ENCODE measurements around the gene IL17RD. TPM values are rescaled to one million over a fixed set of nuclear protein-coding genes. Genes with fewer than 3 reads are reported as not detected.

IL17RD gene
- total RNA-seq, 1 experiment from 2014 or later = 3.1 TPM

DNA sequence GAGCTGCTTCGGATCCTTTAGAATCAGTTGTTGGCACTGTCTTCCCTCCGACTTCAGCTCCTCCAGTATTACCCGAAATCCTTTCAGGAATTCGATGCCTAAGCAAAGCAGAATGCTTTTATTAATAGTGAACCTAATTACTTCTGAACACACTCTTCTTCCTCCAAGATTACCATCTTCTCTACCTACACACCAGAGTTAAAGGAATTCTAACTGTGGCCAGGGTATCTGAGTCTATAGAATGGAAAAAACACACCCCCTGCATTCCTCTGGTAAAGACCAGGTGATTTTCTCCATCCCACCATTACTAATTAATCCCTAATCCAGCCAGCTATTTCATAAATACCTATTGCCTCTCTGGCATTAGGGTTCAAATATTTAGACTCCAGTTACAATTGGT lies 54.9 kb downstream of the IL17RD start:
- TF ChIP-seq, protein P1, sequence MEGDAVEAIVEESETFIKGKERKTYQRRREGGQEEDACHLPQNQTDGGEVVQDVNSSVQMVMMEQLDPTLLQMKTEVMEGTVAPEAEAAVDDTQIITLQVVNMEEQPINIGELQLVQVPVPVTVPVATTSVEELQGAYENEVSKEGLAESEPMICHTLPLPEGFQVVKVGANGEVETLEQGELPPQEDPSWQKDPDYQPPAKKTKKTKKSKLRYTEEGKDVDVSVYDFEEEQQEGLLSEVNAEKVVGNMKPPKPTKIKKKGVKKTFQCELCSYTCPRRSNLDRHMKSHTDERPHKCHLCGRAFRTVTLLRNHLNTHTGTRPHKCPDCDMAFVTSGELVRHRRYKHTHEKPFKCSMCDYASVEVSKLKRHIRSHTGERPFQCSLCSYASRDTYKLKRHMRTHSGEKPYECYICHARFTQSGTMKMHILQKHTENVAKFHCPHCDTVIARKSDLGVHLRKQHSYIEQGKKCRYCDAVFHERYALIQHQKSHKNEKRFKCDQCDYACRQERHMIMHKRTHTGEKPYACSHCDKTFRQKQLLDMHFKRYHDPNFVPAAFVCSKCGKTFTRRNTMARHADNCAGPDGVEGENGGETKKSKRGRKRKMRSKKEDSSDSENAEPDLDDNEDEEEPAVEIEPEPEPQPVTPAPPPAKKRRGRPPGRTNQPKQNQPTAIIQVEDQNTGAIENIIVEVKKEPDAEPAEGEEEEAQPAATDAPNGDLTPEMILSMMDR (IDR thresholded peaks at IDR 0.05; ENCODE audit: insufficient read depth in 1 of 2, low read depth in 1 of 2, low read length in 1 of 2, severe bottlenecking in 1 of 2, unreplicated experiment in 1 of 2) = no peak
- Mint-ChIP-seq H3K4me1 (ENCODE audit: low read depth, unreplicated experiment) (no peaks in the 10 kb centered on the region), H3K36me3 (ENCODE audit: insufficient read depth, unreplicated experiment) (no peaks in the 10 kb centered on the region), H3K27ac (ENCODE audit: unreplicated experiment) (no peak overlapping the region), H3K27me3 (ENCODE audit: insufficient read depth, unreplicated experiment) (no peaks in the 10 kb centered on the region), H3K9me3 (ENCODE audit: unreplicated experiment) (no peaks in the 10 kb centered on the region), H3K4me3 (ENCODE audit: unreplicated experiment) (no peak overlapping the region)
- Histone ChIP-seq H3K4me1 (peaks cover 6% of the 10 kb centered on the region; the same call in 1 of the 2 replicates), H3K36me3 (ENCODE audit: control insufficient read depth, insufficient read depth, low read length) (no peaks in the 10 kb centered on the region), H3K4me3 (ENCODE audit: low read depth, low read length) (no peak overlapping the region), H3K9me3 (no peaks in the 10 kb centered on the region), H3K27me3 (replicated peaks; ENCODE audit: control insufficient read depth, insufficient read depth, low read length) (no peaks in the 10 kb centered on the region)
- BruUV-seq (replicated peaks) = no TSS peak
- ChIA-PET POLR2A (no interaction called here), CTCF (no interaction called here)
- intact Hi-C loops (cut with micrococcal nuclease; ENCODE audit: unreplicated experiment) = no loop called here
- DNase-seq = no peak

DNA sequence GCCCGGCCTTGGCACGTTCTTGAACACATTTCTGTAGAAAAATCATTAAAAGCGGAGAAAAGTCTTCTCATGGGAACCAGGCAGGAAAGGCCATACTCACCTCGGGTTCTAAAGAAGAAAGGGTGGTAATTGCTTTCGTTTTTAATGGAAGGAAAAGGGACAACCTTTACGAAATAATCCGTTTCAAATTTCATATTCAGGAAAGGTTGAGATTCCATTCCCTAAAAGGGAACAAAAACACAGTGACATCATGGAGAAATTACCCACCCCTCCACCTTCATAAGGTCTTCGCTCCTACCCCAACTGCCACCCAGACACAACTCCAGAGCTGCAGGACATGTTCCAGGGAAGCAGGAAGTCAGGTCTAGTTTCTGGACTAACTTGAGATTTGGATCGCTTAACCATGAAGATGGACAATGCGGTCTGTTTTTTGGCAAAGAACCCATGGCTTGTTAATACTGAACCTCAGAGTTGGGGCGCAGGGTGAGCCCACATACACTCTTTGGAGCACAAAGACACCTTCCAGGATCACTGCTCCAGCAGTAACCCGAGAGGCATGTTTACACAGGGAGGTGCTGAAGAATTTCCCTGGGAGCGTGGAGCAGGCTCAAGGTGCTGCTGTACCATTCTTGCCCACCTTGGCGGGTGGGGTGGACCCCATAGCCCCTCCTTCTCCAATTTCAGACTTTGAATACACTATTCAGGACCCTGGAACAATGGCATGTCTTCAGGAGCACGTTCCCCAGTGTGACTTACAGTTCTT lies 55.5 kb downstream of the IL17RD start:
- Mint-ChIP-seq H3K27ac (ENCODE audit: unreplicated experiment) (no peak overlapping the region), H3K4me3 (ENCODE audit: unreplicated experiment) (no peak overlapping the region), H3K36me3 (ENCODE audit: insufficient read depth, unreplicated experiment) (no peaks in the 10 kb centered on the region), H3K27me3 (ENCODE audit: insufficient read depth, unreplicated experiment) (no peaks in the 10 kb centered on the region), H3K4me1 (ENCODE audit: low read depth, unreplicated experiment) (no peaks in the 10 kb centered on the region), H3K9me3 (ENCODE audit: unreplicated experiment) (no peaks in the 10 kb centered on the region)
- BruUV-seq (replicated peaks) = no TSS peak
- ChIA-PET POLR2A (no interaction called here), CTCF (no interaction called here)
- Histone ChIP-seq H3K4me1 (peaks cover 6% of the 10 kb centered on the region; the same call in 1 of the 2 replicates), H3K9me3 (no peaks in the 10 kb centered on the region), H3K27me3 (replicated peaks; ENCODE audit: control insufficient read depth, insufficient read depth, low read length) (no peaks in the 10 kb centered on the region), H3K4me3 (ENCODE audit: low read depth, low read length) (no peak overlapping the region), H3K36me3 (ENCODE audit: control insufficient read depth, insufficient read depth, low read length) (no peaks in the 10 kb centered on the region)
- no peak for DNase-seq
- intact Hi-C loops (cut with micrococcal nuclease; ENCODE audit: unreplicated experiment) = no loop called here
- TF ChIP-seq, protein P1 (IDR thresholded peaks at IDR 0.05; ENCODE audit: insufficient read depth in 1 of 2, low read depth in 1 of 2, low read length in 1 of 2, severe bottlenecking in 1 of 2, unreplicated experiment in 1 of 2) = no peak

DNA sequence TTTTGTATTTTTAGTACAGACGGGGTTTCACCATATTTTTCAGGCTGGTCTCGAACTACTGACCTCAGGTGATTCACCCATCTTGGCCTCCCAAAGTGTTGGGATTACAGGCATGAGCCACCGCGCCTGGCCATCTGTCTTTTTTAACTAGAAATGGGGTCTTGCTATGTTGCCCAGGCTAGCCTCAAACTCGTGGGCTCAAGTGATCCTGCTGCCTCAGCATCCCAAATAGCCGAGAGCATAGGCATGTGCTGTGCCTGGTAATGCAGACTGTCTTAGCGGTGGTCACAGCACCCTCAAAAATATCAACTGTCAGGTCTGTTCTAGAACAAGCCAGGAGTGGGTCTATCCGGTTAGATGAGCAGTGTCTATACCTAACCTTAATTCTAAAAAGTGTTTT lies 56.5 kb downstream of the IL17RD start:
- BruUV-seq (replicated peaks) = no TSS peak
- POLR2A ChIA-PET = no interaction called here

More for the DNA sequence above, 56.5 kb downstream of the IL17RD start:
- Mint-ChIP-seq H3K4me3 (ENCODE audit: unreplicated experiment) (no peak overlapping the region), H3K27ac (ENCODE audit: unreplicated experiment) (no peak overlapping the region), H3K27me3 (ENCODE audit: insufficient read depth, unreplicated experiment) (no peaks in the 10 kb centered on the region), H3K4me1 (ENCODE audit: low read depth, unreplicated experiment) (no peaks in the 10 kb centered on the region), H3K9me3 (ENCODE audit: unreplicated experiment) (no peaks in the 10 kb centered on the region), H3K36me3 (ENCODE audit: insufficient read depth, unreplicated experiment) (no peaks in the 10 kb centered on the region)
- CTCF ChIA-PET = no interaction called here
- Histone ChIP-seq H3K4me3 (ENCODE audit: low read depth, low read length) (no peak overlapping the region), H3K36me3 (ENCODE audit: control insufficient read depth, insufficient read depth, low read length) (no peaks in the 10 kb centered on the region), H3K27me3 (replicated peaks; ENCODE audit: control insufficient read depth, insufficient read depth, low read length) (no peaks in the 10 kb centered on the region), H3K4me1 (peaks cover 6% of the 10 kb centered on the region; the same call in 1 of the 2 replicates), H3K9me3 (no peaks in the 10 kb centered on the region)
- no peak for DNase-seq
- intact Hi-C loops (cut with micrococcal nuclease; ENCODE audit: unreplicated experiment) = no loop called here
- TF ChIP-seq, protein P1 (IDR thresholded peaks at IDR 0.05; ENCODE audit: insufficient read depth in 1 of 2, low read depth in 1 of 2, low read length in 1 of 2, severe bottlenecking in 1 of 2, unreplicated experiment in 1 of 2) = no peak

Measured in Caco-2 (cell line).